ENCODE results near the gene EIF4H. TPM values are rescaled to one million over a fixed set of nuclear protein-coding genes. Genes with fewer than 3 reads are reported as not detected.
A peak's percentile ranks its signal among the peaks of the same experiment; 100 is the strongest.

The EIF4H gene
- total and polyA plus RNA-seq, 2 donors (not counting 1 experiment from before 2014, with no cell fraction given): 127 to 199 TPM

- no peak for TF ChIP-seq CTCF (IDR thresholded peaks at IDR 0.05)
- TF ChIP-seq EZH2 (IDR thresholded peaks at IDR 0.05; ENCODE audit: borderline replicate concordance, insufficient read depth, low read depth, low read length, poor library complexity, severe bottlenecking): no peak
- intact Hi-C loops (cut with micrococcal nuclease): no loop called here
- no peaks in the 10 kb centered on the region for H3K79me2 ChIP-seq (ENCODE audit: control insufficient read depth, insufficient read depth, low read length)
- DNase-seq: no peak
- 91% methylated on average over 12 of the region's 12 CpGs for WGBS (ENCODE audit: insufficient coverage)
- Mint-ChIP-seq H3K4me1 (peaks cover 2% of the 10 kb centered on the region), H3K27me3 (no peaks in the 10 kb centered on the region), H3K27ac (no peak overlapping the region), H3K4me3 (no peak overlapping the region), H3K9me3 (ENCODE audit: insufficient read depth) (no peaks in the 10 kb centered on the region)
- H2AFZ ChIP-seq (ENCODE audit: insufficient read depth, low read depth, low read length, poor library complexity, severe bottlenecking): peak overlapping the region; percentile 28
- no peaks in the 10 kb centered on the region for H3K4me1 ChIP-seq (ENCODE audit: control insufficient read depth in 2 of 2, insufficient read depth in 2 of 2, low read length in 2 of 2)
- H3K27me3 ChIP-seq (replicated peaks in 1 of 4; ENCODE audit: control extremely low read depth in 1 of 4, control insufficient read depth in 3 of 4, insufficient read depth in 4 of 4, low read length in 3 of 4): no peaks in the 10 kb centered on the region
- no peak for ATAC-seq (ENCODE audit: low read depth)
- no peaks in the 10 kb centered on the region for H3K36me3 ChIP-seq (replicated peaks in 1 of 2; ENCODE audit: control extremely low read depth in 1 of 2, control insufficient read depth in 1 of 2, extremely low read depth in 1 of 2, insufficient read depth in 2 of 2, low read length in 1 of 2)
- no peak overlapping the region for H3K27ac ChIP-seq (ENCODE audit: low read length in 2 of 2)
- H4K20me1 ChIP-seq (ENCODE audit: control insufficient read depth, insufficient read depth, low read length, poor library complexity, severe bottlenecking): no peaks in the 10 kb centered on the region
- ChIA-PET POLR2A (no interaction called here), CTCF (interaction anchor here (0.6 kb wide), 1 partner anchor 56 kb away, joined by 3 read pairs; no protein-coding TSS in a partner anchor)
- H3K4me2 ChIP-seq (replicated peaks; ENCODE audit: low read depth, low read length, poor library complexity, severe bottlenecking): no peak overlapping the region
- H3K9ac ChIP-seq (ENCODE audit: low read length): no peak overlapping the region
- H3K4me3 ChIP-seq (ENCODE audit: control extremely low read depth in 1 of 5, extremely low read depth in 1 of 5, insufficient read depth in 1 of 5, low read depth in 2 of 5, low read length in 4 of 5): no peak overlapping the region
- no peaks in the 10 kb centered on the region for H3K9me3 ChIP-seq (ENCODE audit: control extremely low read depth in 1 of 3, control insufficient read depth in 2 of 3, insufficient read depth in 1 of 3, low read length in 2 of 3)
These were observed 35.8 kb upstream of the EIF4H start for GRCh38 chr7:74138334-74138867.

GRCh38 chr7:74138945-74139843 lies 35.0 kb upstream of the EIF4H start:
- Mint-ChIP-seq H3K27ac (no peak overlapping the region), H3K4me3 (no peak overlapping the region), H3K9me3 (ENCODE audit: insufficient read depth) (no peaks in the 10 kb centered on the region), H3K27me3 (no peaks in the 10 kb centered on the region), H3K4me1 (peaks cover under 1% of the 10 kb centered on the region)
- Histone ChIP-seq H4K20me1 (ENCODE audit: control insufficient read depth, insufficient read depth, low read length, poor library complexity, severe bottlenecking) (no peaks in the 10 kb centered on the region), H3K4me1 (ENCODE audit: control insufficient read depth in 2 of 2, insufficient read depth in 2 of 2, low read length in 2 of 2) (no peaks in the 10 kb centered on the region), H3K9ac (ENCODE audit: low read length) (no peak overlapping the region), H3K9me3 (ENCODE audit: control extremely low read depth in 1 of 3, control insufficient read depth in 2 of 3, insufficient read depth in 1 of 3, low read length in 2 of 3) (peaks cover 0 to 5% (median 0%) of the 10 kb centered on the region in 3 donors), H3K27ac (ENCODE audit: low read length in 2 of 2) (no peak overlapping the region), H3K27me3 (replicated peaks in 1 of 4; ENCODE audit: control extremely low read depth in 1 of 4, control insufficient read depth in 3 of 4, insufficient read depth in 4 of 4, low read length in 3 of 4) (no peaks in the 10 kb centered on the region), H2AFZ (ENCODE audit: insufficient read depth, low read depth, low read length, poor library complexity, severe bottlenecking) (no peak overlapping the region), H3K4me3 (ENCODE audit: control extremely low read depth in 1 of 5, extremely low read depth in 1 of 5, insufficient read depth in 1 of 5, low read depth in 2 of 5, low read length in 4 of 5) (no peak overlapping the region), H3K79me2 (ENCODE audit: control insufficient read depth, insufficient read depth, low read length) (no peaks in the 10 kb centered on the region), H3K36me3 (replicated peaks in 1 of 2; ENCODE audit: control extremely low read depth in 1 of 2, control insufficient read depth in 1 of 2, extremely low read depth in 1 of 2, insufficient read depth in 2 of 2, low read length in 1 of 2) (no peaks in the 10 kb centered on the region), H3K4me2 (replicated peaks; ENCODE audit: low read depth, low read length, poor library complexity, severe bottlenecking) (no peak overlapping the region)
- TF ChIP-seq EZH2 (IDR thresholded peaks at IDR 0.05; ENCODE audit: borderline replicate concordance, insufficient read depth, low read depth, low read length, poor library complexity, severe bottlenecking) (no peak), CTCF (IDR thresholded peaks at IDR 0.05) (no peak)
- ChIA-PET CTCF (no interaction called here), POLR2A (no interaction called here)
- intact Hi-C loops (cut with micrococcal nuclease): no loop called here
- ATAC-seq (ENCODE audit: low read depth): no peak
- 96% methylated on average over 11 of the region's 16 CpGs for WGBS (ENCODE audit: insufficient coverage)
- no peak for DNase-seq

Measured in B cell (primary cell).